RWPE2 (cell line): ENCODE results near the gene SLX4.

Experiments
- ATAC-seq: fragments of 200-7000 bp; cut with Tn5 transposase; 3 replicates; pipeline ENCODE4 v1.9.1; 2021; ENCODE audit warnings: low read depth
- DNase-seq: peaks from one replicate; pipeline ENCODE4 v3.0.0-alpha.2; 2020; ENCODE audit warnings: low spot score
- H3K27ac ChIP-seq: fragments of 450-650 bp; 2 replicates; pipeline ENCODE4 v1.5.1; 2017; ENCODE audit warnings: mild to moderate bottlenecking; ENCODE audit not compliant: poor library complexity, severe bottlenecking
- H3K27me3 ChIP-seq: fragments of 250-450 bp; sonication (Bioruptor Pico); 2 replicates; pipeline ENCODE4 v1.5.1; 2021; ENCODE audit warnings: mild to moderate bottlenecking, moderate library complexity; ENCODE audit not compliant: insufficient read depth, poor library complexity, severe bottlenecking
- H3K36me3 ChIP-seq: fragments of 250-450 bp; sonication (Bioruptor Pico); 2 replicates; pipeline ENCODE4 v1.5.1; 2020; ENCODE audit warnings: low read depth, mild to moderate bottlenecking, moderate library complexity
- H3K4me1 ChIP-seq: fragments of 250-450 bp; sonication (Bioruptor Pico); 2 replicates; pipeline ENCODE4 v1.5.1; 2021; ENCODE audit warnings: mild to moderate bottlenecking, moderate library complexity; ENCODE audit not compliant: insufficient read depth, poor library complexity, severe bottlenecking
- H3K4me3 ChIP-seq: fragments of 250-450 bp; sonication (Bioruptor Pico); 2 replicates; pipeline ENCODE4 v1.5.1; 2021; ENCODE audit warnings: mild to moderate bottlenecking, moderate library complexity; ENCODE audit not compliant: severe bottlenecking
- H3K9me3 ChIP-seq: fragments of 250-450 bp; sonication (Bioruptor Pico); 2 replicates; pipeline ENCODE4 v1.5.1; 2021; ENCODE audit warnings: mild to moderate bottlenecking, moderate library complexity; ENCODE audit not compliant: severe bottlenecking
- CTCF ChIP-seq: fragments of 450-650 bp; IDR thresholded peaks from one replicate; pipeline ENCODE4 v1.5.1; 2017; ENCODE audit warnings: mild to moderate bottlenecking, moderate library complexity; ENCODE audit not compliant: poor library complexity, severe bottlenecking

The SLX4 gene

DNA sequence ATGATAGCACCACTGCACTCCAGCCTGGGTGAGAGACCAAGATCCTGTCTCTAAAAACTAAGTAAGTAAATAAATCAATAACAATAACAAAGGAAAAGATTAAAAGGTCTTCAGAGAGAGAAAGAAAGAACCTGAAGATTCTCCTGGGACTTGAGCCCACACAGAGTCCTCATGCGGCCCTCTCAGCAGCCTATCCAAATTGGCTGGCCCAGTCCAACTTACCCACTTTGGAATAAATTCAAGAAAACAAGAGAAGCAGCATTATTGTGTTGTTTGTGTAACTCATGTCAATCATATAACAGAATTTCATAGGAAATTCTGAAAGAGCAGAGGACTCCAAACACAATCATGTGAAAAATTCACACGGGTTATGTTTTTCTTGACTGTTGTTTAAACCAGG, 3.8 kb downstream of the SLX4 start:
- H3K27ac ChIP-seq = no peak overlapping the region

GRCh38 chr16:3607161-3607560, 4.2 kb downstream of the SLX4 start:
- no peak for ATAC-seq
- Histone ChIP-seq H3K9me3 (no peaks in the 10 kb centered on the region), H3K27ac (no peak overlapping the region), H3K4me1 (no peaks in the 10 kb centered on the region), H3K27me3 (no peaks in the 10 kb centered on the region), H3K4me3 (no peak overlapping the region), H3K36me3 (peaks cover 21% of the 10 kb centered on the region)
- no peak for DNase-seq
- no peak for TF ChIP-seq CTCF

More for the DNA sequence above, 3.8 kb downstream of the SLX4 start:
- TF ChIP-seq CTCF = no peak
- Histone ChIP-seq H3K9me3 (no peaks in the 10 kb centered on the region), H3K27me3 (no peaks in the 10 kb centered on the region), H3K4me3 (no peak overlapping the region), H3K36me3 (peaks cover 21% of the 10 kb centered on the region), H3K4me1 (peaks cover 2% of the 10 kb centered on the region)
- ATAC-seq = no peak
- no peak for DNase-seq

GRCh38 chr16:3606441-3606840, 5.0 kb downstream of the SLX4 start:
- Histone ChIP-seq H3K27ac (no peak overlapping the region), H3K9me3 (no peaks in the 10 kb centered on the region), H3K4me1 (no peaks in the 10 kb centered on the region), H3K36me3 (peaks cover 21% of the 10 kb centered on the region), H3K4me3 (no peak overlapping the region), H3K27me3 (no peaks in the 10 kb centered on the region)
- TF ChIP-seq CTCF = no peak
- ATAC-seq (no peak), DNase-seq (no peak)

DNA sequence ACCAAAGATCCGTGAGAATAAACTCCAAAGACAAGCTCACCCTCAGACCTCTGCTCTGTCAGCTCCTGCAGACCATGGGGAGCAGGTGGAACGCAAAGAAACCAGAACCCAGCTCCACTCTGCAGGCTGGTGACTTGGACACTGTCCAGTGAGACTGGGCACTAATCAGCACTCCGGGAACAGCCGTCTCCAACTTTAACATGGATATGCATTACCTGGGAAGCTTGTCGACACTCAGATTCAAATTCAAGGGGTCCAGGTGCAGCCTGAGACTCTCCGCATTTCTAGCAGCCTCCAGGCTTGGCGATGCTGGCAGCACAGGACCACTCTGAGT, 9.1 kb downstream of the SLX4 start:
- no peaks in the 10 kb centered on the region for H3K9me3 ChIP-seq

More for the DNA sequence above, 9.1 kb downstream of the SLX4 start:
- no peak for DNase-seq
- ATAC-seq = no peak
- Histone ChIP-seq H3K27ac (no peak overlapping the region), H3K36me3 (peaks cover 29% of the 10 kb centered on the region), H3K4me1 (no peaks in the 10 kb centered on the region), H3K27me3 (no peaks in the 10 kb centered on the region), H3K4me3 (no peak overlapping the region)
- TF ChIP-seq CTCF = no peak
